GM19099 (cell line): ENCODE measurements around the gene RTN4RL2.

ENCODE experiments used
- POLR2A ChIP-seq: IDR thresholded peaks from 3 replicates; pipeline ENCODE4 v1.6.1; 2011; ENCODE audit warnings: low read depth; ENCODE audit not compliant: insufficient read length; ENCODE audit errors: extremely low read depth

Gene RTN4RL2

GRCh38 chr11:57426929-57427726 is 33.2 kb upstream of the RTN4RL2 start, which contains the start of gene SLC43A3:
Gene SLC43A3 (minus strand): TSS chr11:57427121. CDS start chr11:57426172, 949 bp downstream.
- TF ChIP-seq POLR2A: peak; percentile 94

- TF ChIP-seq POLR2A: no peak
These were observed 32.6 kb upstream of the RTN4RL2 start for GRCh38 chr11:57427727-57428082.

GRCh38 chr11:57428643-57429042 is 31.7 kb upstream of the RTN4RL2 start:
- no peak for TF ChIP-seq POLR2A

GRCh38 chr11:57429946-57430345 is 30.4 kb upstream of the RTN4RL2 start:
- no peak for TF ChIP-seq POLR2A

GRCh38 chr11:57430952-57431351 is 29.4 kb upstream of the RTN4RL2 start:
- no peak for TF ChIP-seq POLR2A

GRCh38 chr11:57432149-57432561 is 28.2 kb upstream of the RTN4RL2 start:
- TF ChIP-seq POLR2A: no peak

- no peak for TF ChIP-seq POLR2A
These were observed 27.6 kb upstream of the RTN4RL2 start for GRCh38 chr11:57432714-57433163.

GRCh38 chr11:57434640-57435546 is 25.4 kb upstream of the RTN4RL2 start:
- TF ChIP-seq POLR2A: no peak

GRCh38 chr11:57436031-57436430 is 24.3 kb upstream of the RTN4RL2 start:
- no peak for TF ChIP-seq POLR2A

GRCh38 chr11:57438345-57439285 is 21.7 kb upstream of the RTN4RL2 start:
- TF ChIP-seq POLR2A: no peak

GRCh38 chr11:57439786-57440185 is 20.5 kb upstream of the RTN4RL2 start:
- TF ChIP-seq POLR2A: no peak

GRCh38 chr11:57440744-57441414 is 19.4 kb upstream of the RTN4RL2 start:
- TF ChIP-seq POLR2A: no peak

- TF ChIP-seq POLR2A: no peak
These were observed 15.8 kb upstream of the RTN4RL2 start for GRCh38 chr11:57444362-57445121.

GRCh38 chr11:57446055-57446454 is 14.3 kb upstream of the RTN4RL2 start:
- no peak for TF ChIP-seq POLR2A
